IPS-18c (cell line): ENCODE measurements around the gene NHSL2.

Experiments
- H3K4me3 ChIP-seq: 2 replicates; pipeline ENCODE4 v1.7.0; 2013; ENCODE audit warnings: low read depth, mild to moderate bottlenecking, low read length, moderate library complexity; ENCODE audit not compliant: insufficient read depth
- H3K9me3 ChIP-seq: one replicate; pipeline ENCODE4 v1.6.1; 2013; ENCODE audit warnings: mild to moderate bottlenecking, low read length, moderate library complexity; ENCODE audit not compliant: control insufficient read depth, insufficient read depth

The NHSL2 gene

DNA sequence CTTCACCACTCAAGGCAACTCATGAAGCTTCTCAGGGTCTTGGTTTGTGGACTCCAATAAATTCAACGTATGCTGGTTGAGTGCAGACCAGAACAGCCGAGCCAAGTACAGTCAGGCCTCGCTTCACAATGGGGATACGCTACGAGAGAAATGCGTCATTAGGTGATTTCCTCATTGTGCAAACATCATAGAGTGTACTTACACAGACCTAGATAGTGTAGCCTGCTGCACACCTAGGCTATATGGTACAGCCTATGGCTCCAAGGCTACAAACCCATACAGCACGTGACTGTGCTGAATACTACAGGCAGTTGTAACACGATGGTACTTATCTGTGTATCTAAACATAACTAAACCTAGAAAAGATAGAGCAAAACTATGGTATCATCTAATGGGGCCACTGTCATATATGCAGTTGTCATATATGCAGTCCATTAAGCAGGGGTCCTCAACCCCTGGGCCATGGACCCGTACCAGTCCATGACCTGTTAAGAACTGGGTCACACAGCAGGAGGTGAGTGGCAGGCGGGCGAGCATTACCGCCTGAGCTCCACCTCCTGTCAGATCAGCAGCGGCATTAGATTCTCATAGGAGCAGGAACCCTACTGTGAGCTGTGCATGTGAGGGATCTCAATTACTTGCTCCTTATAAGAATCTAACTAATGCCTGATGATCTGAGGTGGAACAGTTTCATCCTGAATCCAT, 189.6 kb downstream of the NHSL2 start:
- Histone ChIP-seq H3K4me3 (no peak overlapping the region), H3K9me3 (peaks cover 2% of the 10 kb centered on the region)

DNA sequence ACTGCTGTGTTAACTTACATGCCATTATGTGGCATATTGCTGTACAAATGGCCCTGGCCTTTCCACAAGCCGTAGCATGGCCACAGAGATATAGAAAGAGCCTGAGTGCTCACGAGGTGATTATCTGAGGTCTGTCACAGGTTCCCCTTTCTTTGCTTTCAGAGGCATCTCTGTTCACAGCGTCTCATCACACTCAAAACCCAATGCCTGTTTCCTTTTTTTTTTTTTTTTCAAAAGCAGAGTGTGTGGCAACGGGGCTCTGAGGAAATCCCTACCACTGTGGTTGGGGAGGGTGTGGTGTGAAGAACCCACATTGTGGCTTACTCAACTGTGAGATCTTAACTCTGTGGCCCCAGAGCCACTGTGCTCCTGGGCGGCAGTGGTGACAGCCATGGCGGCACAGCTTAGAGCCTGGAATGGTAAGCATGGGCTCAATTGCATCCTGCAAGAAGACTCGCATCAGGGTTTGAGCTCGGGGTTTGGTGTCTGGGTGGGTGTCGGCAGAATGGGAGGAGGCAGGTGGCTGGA, 190.2 kb downstream of the NHSL2 start:
- no peak overlapping the region for H3K4me3 ChIP-seq
- H3K9me3 ChIP-seq: peaks cover 2% of the 10 kb centered on the region

DNA sequence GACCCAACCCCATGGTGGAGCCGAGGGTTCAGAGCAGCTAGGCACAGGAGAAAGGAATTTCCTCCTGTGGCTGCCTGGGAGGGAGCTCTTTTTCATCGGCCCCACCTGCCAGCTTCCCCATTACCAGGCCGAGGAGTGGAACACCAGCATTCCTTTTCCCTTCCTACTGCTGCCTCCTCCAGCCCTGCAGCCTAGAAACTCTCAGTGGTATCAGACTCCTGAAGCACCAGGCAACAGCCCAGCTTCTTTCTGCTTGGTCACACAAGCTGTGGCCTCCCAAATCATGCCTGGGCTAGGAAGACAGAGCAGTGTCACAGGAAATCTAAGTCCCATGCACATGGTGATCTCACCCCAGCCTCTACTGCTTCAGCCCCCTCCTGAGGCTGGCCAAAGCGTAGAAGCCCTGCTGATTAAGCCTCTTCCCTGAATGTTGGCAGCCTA, 191.0 kb downstream of the NHSL2 start:
- peak overlapping the region; percentile 16; the same call in 1 of the 2 replicates for H3K4me3 ChIP-seq
- H3K9me3 ChIP-seq: no peaks in the 10 kb centered on the region

DNA sequence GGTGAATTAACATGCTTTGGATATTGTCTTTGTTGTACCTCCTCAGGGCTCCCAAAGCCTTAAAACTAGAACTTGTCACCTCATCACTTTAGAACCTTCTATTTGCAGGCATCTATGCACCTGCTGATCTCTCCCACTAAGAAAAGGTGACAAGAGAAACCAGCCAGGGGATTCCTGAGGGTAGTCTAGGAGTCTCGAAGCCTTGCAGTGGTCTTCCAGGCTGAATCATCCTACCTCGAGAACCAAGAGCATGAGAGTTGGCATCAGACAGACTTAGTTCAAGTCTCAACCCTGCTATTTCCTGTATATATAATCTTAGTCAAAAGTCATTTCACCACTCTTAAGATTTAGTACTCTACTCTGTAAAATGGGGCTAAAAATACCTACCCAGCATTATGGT, 191.5 kb downstream of the NHSL2 start:
- H3K9me3 ChIP-seq: no peaks in the 10 kb centered on the region
- no peak overlapping the region for H3K4me3 ChIP-seq

DNA sequence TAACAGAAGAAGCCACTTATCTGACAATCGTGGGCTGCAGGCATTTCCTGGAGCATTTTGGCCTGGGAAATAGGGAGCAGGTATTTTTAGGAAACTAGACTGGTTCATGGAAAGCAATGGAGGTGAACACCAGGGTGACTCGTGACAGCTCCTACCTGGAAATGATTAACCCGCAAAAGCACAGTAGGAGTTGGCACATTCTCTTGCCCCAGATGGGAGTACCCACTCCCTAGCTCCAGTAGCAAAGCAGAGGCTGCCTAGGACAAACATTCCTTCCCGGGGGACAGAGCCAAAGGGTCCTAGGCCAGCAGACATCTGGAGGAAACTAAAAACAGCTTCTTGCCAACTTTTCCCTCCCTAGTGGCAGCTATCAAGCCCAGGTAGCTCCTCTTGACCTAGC, 192.1 kb downstream of the NHSL2 start:
- Histone ChIP-seq H3K4me3 (no peak overlapping the region), H3K9me3 (no peaks in the 10 kb centered on the region)

DNA sequence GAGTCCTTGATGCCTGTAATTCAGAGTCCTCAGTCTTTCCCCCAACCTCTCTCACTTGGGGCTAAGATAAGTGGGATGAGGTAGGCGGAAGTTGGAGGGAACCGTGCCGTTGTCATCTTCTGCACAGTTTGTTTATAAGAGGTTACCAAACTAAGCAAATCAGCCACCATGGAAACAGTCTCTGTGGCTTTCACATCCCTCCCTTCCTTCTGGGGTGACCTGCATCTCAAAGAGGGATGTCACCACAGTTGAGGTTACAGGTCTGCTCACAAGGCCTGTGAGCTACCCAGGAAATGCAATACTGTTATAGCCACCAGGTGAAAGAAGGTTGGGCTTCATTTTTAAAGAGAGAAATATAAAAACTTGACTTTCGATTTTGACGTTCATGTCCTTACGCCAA, 194.8 kb downstream of the NHSL2 start:
- Histone ChIP-seq H3K4me3 (no peak overlapping the region), H3K9me3 (no peaks in the 10 kb centered on the region)

DNA sequence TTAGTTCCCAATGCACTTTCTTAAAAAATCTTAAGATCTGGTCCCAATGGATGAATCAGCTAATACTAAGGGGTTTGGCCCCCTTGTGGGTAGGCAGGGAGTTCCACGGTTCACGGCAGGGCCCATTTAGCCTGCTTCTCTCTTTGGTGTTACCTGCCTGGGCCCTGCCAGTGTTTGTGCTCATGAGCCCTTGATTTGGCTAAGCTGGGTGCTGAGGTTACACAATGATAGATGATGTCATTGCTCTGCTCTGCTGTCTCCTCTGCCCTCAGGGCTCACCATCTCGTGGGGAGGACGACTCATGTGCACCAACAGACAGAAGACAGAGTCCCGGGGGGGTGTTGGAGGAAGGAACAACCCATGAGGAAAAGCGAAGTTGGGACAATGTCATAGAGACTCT, 196.7 kb downstream of the NHSL2 start:
- Histone ChIP-seq H3K4me3 (no peak overlapping the region), H3K9me3 (peaks cover 2% of the 10 kb centered on the region)

DNA sequence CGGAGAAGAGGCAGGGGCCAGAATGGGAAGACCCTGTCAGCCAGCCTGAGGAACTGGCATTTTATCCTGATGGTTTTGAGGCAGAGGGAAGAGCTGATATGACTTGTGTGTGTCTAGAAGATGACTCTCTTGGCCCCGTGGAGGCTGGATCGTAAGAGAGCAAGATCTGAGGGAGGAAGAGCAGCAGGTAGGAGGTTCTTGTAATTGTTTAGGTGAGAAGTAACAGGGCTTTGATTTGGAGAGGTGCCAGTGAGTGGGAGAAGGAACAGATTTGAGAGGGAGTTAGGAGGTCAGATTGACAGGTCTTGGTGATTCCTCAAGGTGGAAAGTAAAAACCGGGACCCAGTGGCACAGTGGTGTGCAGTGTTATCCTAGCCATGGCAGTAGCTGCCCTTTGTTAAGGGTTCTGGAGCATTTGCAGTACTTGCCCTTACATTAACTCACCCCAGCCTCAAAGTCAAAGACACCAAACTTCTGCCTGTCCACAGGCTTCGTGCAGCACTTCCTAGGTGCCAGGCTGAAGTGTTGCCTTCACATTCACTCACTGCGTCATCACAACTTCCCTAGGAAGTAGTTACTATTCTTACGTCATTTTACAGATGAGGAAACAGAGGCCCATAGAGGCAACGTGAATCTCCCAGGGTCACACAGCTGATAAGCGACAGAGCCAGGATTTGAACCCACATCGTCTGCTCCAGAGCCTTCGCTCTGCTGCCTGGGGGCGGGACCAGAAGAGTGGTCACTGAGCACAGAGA, 197.4 kb downstream of the NHSL2 start:
- Histone ChIP-seq H3K9me3 (peaks cover 2% of the 10 kb centered on the region), H3K4me3 (no peak overlapping the region)

DNA sequence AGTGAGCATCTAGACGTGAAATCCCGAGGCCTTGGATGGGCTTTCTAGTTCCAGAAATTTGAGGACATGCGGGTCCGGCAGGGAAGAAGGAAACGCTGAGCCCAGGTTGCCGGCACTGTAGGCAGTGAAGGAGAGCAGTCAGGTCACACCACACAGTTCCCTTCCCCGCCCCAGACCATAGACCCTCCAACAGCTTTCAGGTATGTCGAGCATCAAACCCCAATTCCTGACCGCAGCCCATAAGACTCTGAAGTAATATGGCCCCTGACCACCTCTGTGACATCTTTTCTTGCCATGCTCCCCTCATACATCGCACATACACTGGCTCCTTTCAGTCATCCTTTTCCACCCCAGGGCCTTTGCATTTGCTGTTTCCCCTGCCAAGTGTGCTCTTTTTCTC, 198.0 kb downstream of the NHSL2 start:
- peaks cover 2% of the 10 kb centered on the region for H3K9me3 ChIP-seq

DNA sequence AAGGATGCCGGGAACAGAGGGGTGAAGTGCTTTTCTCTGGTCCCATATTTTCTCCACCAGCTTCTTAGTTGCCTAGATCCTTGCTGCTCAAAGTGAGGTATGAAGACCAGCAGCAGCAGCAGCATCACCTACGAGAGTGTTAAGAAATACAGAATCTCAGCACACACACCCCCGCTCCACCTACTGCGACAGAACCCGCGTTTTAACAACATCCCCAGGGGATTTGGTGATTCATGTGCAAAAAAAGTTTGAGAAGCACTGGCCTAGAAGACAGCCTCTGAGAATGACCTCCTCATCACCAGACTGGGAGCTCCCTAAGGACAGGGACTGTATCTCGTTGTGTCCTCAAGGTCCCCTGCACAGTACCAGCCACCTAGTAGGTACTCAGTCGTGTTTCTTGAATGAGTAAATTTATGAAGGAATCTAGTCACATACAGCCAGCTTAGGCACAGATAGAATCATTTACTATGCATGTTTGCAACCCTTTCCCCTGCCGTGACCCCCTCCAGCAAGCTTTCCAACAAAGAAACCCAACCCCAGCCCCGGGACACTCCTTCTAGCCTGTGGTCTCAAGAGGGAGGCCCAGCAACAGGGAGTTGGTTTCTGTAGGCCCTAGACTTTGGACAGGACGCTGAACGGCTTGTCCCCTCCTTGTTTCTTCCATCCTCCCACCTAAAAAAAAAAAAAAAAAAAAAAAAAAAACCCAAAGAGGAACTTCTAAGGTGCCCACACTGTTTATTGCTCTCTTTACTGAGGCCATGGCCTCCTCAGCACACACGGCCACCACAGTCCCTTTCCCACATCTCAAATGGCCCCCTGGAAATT, 199.6 kb downstream of the NHSL2 start:
- Histone ChIP-seq H3K9me3 (peaks cover 6% of the 10 kb centered on the region), H3K4me3 (no peak overlapping the region)

More for the DNA sequence above, 198.0 kb downstream of the NHSL2 start:
- no peak overlapping the region for H3K4me3 ChIP-seq

DNA sequence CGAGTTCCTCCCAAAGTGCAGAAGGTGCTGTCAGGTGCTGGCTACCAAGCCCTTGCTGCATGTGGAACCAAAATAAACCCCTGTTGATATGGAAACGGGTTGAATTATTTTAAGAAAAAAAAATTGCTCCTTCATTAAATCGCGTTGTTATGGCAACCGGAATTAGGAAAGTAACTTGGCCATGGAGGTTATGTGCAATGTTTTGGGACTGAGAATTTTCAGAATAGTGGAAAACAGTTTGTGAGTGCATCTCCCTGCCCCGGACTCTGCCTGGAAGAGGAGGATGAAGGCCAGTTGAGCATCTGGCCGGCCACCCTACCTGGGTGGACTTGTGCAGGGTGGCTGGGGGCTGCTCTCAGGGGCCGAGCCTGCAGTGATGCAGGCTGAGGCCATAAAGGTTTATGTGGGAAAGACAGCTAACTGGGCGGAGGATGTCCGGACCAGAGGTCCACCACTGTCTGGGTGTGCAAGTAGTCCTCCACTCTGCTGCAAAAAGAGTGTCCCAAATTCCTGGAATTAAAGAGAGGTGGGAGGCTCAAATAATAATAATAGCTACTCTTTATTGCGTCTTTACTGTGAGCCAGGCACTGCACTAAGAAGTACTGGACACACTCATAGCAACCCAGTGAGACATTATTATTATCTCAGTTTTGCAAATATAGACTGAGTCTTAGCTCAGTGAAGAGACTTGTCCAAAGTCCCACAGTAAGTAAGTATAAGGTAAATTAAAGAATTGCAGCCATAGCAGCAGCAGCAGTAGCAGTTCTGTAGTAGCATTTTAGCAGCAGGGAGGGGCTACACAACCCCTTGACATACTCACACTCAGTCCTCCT, 200.4 kb downstream of the NHSL2 start:
- Histone ChIP-seq H3K9me3 (peaks cover 6% of the 10 kb centered on the region), H3K4me3 (no peak overlapping the region)

DNA sequence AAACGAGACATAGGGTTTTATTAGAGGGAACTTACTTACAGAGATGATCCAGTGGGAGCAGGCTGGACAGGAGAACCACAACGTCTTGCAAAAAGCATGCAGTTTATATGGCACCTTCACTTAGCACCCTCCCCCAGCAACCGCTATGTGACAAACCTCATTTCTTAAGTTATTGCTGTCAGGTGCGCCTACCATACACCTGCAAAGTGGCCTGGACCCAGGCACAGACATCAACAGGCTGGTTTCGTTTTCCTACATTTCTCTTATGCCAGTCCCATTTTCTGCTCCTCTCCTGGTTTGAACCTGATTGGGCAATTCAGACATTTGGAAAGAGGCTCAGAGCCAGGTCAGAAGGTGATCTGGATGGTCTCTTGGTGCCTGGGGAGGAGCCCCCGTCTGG, 202.8 kb downstream of the NHSL2 start:
- Histone ChIP-seq H3K9me3 (peaks cover 6% of the 10 kb centered on the region), H3K4me3 (no peak overlapping the region)

DNA sequence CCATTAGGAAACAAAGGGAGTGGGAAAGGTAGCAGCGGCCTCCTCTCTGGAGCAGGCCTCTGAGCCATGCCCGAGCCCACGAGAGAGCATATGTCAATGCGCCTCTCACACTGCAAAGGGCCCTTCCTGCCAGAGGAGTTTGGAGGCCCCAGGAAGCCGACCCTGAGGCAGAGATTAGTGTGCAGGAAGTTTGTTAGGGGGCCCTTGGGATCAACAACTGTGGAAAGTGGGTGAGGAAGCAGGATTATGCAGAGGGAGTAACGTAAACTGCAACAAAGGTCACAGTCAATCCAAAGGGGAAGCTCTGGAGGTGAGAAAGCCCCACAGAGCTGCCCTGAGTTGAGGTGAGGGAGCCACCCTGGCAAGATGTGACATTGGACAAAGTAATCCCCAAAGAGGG, 203.7 kb downstream of the NHSL2 start:
- Histone ChIP-seq H3K4me3 (no peak overlapping the region), H3K9me3 (peaks cover 6% of the 10 kb centered on the region)

DNA sequence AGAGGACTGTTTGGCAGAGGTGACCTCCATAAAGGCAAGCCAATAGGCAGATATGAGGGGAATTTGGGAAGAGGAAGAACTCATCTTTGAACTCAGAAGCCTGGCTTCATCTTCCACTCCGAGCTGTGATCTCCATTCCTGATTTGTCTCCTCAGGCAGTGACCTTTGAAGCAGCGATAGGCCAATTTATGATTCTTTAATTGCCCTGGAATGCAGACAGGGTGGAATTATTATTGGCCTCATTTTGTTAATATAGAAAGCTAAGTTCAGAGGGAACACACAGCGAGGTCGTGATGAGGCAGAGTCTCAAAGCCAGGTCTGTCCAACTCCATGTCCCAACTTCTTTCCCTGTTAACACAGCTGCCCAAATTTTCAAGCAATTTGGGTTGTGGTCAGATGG, 204.2 kb downstream of the NHSL2 start:
- Histone ChIP-seq H3K9me3 (peaks cover 6% of the 10 kb centered on the region), H3K4me3 (no peak overlapping the region)

DNA sequence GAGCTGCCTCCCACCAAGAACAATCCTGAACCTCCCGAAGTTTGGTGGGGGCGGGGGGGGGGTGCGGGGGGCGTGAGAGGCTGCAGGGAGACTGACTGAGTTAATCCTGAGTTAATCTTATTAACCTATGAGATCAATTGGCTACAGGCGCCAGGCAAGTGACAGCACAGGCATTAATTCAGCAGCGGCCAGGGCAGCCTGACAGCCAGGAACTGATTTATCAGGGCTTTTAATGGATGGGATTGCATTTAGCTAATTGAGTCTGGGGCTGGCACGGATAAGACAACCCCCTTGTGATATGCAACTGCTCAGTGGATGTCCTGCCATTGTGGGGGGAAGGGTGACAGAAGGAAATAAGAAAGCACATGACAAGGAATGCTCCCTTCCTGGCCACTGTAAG, 204.7 kb downstream of the NHSL2 start:
- Histone ChIP-seq H3K9me3 (peaks cover 6% of the 10 kb centered on the region), H3K4me3 (no peak overlapping the region)

DNA sequence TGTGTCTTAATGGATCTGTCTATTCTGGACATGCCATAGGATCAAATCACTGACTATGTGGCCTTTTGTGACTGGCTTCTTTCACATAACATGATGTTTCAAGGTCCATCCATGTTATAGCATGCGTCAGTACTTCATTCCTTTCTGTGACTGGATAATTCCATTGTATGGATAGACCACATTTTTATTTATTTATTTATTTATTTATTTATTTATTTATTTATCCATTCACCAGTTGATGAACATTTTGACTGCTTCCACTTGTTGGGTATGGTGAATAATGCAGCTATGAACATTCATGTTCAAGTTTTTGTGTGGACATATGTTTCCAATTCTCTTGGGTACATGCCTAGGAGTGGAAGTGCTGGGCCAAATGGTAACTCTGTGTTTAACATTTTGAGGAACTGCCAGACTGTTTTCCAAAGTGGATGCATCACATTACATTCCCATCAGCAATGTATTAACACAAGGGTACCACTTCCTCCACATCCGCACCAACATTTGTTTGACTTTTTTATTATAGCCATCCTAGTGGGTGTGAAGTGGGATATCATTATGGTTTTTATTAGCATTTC, 207.1 kb downstream of the NHSL2 start:
- Histone ChIP-seq H3K4me3 (no peak overlapping the region), H3K9me3 (peaks cover 4% of the 10 kb centered on the region)
